Stimulated activated naive CD8-positive, alpha-beta T cell treated with anti-CD3 and anti-CD28 coated beads, Interleukin-15, amount 100 ng/mL, for 72 hours (primary cell): Measurements from ENCODE around the gene R3HDM2.

ENCODE experiments used
- ATAC-seq: fragments of 150-1000 bp; cut with Tn5 transposase; 2 replicates; pipeline ENCODE4 v1.10.0; 2021; ENCODE audit warnings: mild to moderate bottlenecking, moderate library complexity
- DNase-seq, 2 donors: peaks; one replicate each; pipeline ENCODE4 v3.0.0; 2021 to 2022
- H3K27ac Mint-ChIP-seq, 2 donors: one replicate each; pipeline ENCODE4 v1.8.0; 2022; ENCODE audit warnings: mild to moderate bottlenecking in 2 of 2, mixed read lengths in 2 of 2, moderate library complexity in 2 of 2
- H3K27me3 Mint-ChIP-seq: one replicate; pipeline ENCODE4 v1.8.0; 2022; ENCODE audit warnings: mixed read lengths
- H3K4me1 Mint-ChIP-seq: one replicate; pipeline ENCODE4 v1.8.0; 2022; ENCODE audit warnings: mild to moderate bottlenecking, mixed read lengths
- H3K4me3 Mint-ChIP-seq, 2 donors: one replicate each; pipeline ENCODE4 v1.8.0; 2022; ENCODE audit warnings: mild to moderate bottlenecking in 2 of 2, mixed read lengths in 2 of 2, moderate library complexity in 1 of 2
- H3K9me3 Mint-ChIP-seq, 2 donors: one replicate each; pipeline ENCODE4 v1.8.0; 2022; ENCODE audit warnings: mixed read lengths in 2 of 2

The R3HDM2 gene

DNA sequence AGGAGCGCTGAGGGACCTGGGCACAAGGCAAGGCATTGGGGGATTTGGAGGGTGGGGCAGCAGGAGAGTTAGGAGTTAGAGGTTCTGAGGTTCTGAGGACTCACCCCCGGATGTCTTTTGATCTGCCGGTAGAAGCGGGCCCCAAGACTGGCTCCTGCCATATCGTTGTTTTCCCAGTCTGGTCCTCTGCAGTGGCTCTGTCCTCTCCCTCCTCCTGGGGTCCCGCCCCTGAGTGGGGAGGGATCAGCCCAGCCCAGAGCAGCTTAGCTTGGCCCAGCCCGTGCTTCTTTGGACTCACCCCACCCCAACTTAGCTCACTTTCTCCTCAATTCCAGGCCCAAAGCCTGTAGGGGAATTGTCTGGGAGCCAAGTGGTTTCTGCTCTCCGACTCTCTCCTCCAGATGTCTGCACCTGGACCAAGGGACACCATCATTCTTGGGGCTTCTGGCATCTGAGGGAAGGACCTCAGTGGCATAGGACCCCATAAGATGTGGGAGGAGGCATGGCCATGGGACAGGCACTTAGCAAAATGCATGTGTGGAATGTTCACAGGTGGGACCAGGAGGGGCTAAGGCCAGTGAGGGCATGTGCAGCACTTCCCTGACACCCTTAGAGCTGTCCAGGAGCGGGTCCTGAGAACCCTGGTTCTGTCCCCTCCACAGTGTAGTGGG, 193.8 kb downstream of the R3HDM2 start:
- DNase-seq: peak; percentile 40 to 43
- H3K27ac Mint-ChIP-seq: peak overlapping the region in 1 of 2 donors; percentile 92
- H3K9me3 Mint-ChIP-seq: no peaks in the 10 kb centered on the region
- peaks cover 61% of the 10 kb centered on the region for H3K27me3 Mint-ChIP-seq
- H3K4me3 Mint-ChIP-seq: peak overlapping the region; percentile 95 to 97
- peaks cover 98% of the 10 kb centered on the region for H3K4me1 Mint-ChIP-seq
- ATAC-seq: no peak

DNA sequence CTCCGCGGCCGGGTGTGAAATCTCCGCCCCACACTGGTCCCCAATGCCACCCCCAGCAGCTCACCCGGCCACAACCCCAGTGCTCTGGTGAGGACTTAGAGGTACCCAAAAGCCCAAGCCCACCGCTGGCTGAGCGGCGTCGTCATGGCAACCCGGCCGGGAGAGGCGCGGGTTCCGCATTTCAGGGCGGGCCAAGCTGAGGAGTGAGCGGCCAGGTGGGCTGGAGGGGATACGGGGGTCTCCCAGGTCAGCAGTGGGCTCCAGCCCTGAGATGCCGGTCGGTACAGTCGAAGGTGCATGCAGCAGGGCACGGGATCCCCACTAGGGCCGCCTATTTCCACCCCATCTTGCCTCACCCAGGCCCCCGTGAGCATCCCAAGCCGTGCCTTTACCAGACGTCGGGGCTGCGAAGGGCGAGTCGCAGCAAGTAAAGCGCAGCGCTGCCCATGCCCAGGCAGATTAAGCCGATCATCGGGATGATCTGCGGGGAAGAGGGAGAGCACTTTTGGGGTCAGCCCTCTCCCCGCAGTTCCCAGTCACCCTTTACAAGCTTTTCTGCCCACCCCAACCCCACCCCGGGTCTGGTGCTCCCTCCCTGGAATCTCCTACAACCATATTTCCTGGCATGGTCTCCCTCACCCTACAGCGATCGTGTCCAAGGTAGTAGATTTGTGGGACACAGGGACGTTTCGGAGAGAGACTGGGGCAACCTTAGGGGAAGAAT, 194.5 kb downstream of the R3HDM2 start:
- peak; percentile 48 to 50 for DNase-seq
- H3K4me3 Mint-ChIP-seq: peak overlapping the region in 1 of 2 donors; percentile 30
- ATAC-seq: peak; percentile 9
- no peaks in the 10 kb centered on the region for H3K9me3 Mint-ChIP-seq
- peaks cover 98% of the 10 kb centered on the region for H3K4me1 Mint-ChIP-seq
- peaks cover 54% of the 10 kb centered on the region for H3K27me3 Mint-ChIP-seq
- peak overlapping the region in 1 of 2 donors; percentile 86 for H3K27ac Mint-ChIP-seq

DNA sequence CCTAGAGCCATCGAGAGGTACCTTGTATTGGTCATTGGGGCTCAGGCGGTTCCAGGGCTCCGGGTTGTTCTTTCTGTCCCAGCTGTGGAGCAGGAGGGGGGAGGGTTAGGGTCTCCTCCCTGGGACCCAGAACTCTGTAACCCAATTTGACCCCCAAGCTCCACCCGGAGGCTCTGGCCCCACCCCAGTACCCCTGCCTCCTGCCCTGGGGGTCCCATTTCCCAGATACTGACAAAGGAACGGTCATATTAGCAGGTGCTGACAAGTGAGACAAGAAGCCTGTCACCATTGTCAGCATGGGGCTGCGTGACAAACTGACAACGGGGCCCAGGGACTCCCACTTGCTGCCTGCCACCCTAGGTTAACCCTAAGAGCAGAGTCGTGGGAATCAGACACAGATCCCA, 195.1 kb downstream of the R3HDM2 start:
- Mint-ChIP-seq H3K4me1 (peaks cover 98% of the 10 kb centered on the region), H3K27ac (peak overlapping the region in 1 of 2 donors; percentile 49), H3K27me3 (peaks cover 48% of the 10 kb centered on the region), H3K9me3 (no peaks in the 10 kb centered on the region), H3K4me3 (no peak overlapping the region)
- ATAC-seq (no peak), DNase-seq (peak; percentile 32 to 36)

DNA sequence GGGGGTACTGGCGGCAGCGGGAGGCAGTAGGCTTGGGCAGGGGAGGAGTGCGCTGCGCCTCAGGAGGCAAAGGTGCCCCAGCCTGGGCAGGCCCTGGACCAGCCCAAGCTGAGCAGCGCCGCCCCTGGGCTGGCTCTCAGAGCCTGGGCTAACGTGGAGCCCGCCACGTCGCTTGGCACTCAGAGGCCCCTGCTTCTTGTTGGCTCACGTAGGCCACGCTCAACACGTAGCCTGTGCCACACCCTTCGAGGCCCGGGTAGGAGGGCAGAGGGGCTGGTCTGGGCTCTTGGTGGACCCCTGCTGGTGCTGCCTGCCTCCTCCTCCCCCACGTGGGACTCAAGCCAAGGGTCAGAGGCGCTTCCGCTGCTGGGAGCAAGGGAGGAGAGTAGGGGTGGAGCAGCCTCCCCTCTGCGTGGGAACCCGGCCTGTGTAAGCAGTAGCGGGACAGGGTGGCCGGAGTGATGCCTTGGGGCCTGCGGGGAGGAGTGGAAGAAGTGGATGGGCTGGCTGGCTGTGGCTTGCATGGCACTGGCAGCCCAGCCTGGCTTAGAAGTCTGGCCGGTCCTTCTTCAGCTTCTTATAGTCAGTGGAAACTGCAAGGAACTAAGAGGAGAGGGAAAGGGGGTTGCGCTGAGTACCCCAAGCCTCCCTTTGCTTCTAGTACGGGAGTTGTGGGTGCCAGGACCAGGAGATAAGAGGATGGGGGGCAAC, 195.7 kb downstream of the R3HDM2 start:
- H3K4me3 Mint-ChIP-seq: no peak overlapping the region

DNA sequence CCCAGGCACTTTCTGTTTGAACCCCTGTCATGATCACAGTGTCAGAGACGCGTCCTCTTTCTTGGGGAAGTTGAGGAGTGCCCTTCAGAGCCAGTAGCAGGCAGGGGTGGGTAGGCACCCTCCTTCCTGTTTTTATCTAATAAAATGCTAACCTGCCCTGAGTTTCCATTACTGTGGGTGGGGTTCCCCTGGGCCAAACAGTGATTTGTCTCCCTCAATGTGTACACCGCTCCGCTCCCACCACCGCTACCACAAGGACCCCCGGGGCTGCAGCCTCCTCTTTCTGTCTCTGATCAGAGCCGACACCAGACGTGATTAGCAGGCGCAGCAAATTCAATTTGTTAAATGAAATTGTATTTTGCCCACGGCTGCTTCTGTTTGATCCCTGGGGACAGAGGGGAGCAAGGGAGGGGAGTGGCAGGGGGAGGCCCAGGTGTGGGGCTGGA, 196.2 kb downstream of the R3HDM2 start:
- Mint-ChIP-seq H3K27ac (peak overlapping the region; percentile 20 to 55), H3K4me3 (peak overlapping the region in 1 of 2 donors; percentile 62), H3K9me3 (no peaks in the 10 kb centered on the region), H3K27me3 (peaks cover 43% of the 10 kb centered on the region), H3K4me1 (peaks cover 98% of the 10 kb centered on the region)
- DNase-seq (no peak), ATAC-seq (no peak)

More for the DNA sequence above, 195.7 kb downstream of the R3HDM2 start:
- no peak for ATAC-seq
- H3K27me3 Mint-ChIP-seq: peaks cover 43% of the 10 kb centered on the region
- peak in 1 of 2 donors; percentile 32 for DNase-seq
- H3K9me3 Mint-ChIP-seq: no peaks in the 10 kb centered on the region
- peaks cover 98% of the 10 kb centered on the region for H3K4me1 Mint-ChIP-seq
- H3K27ac Mint-ChIP-seq: peak overlapping the region in 1 of 2 donors; percentile 49

DNA sequence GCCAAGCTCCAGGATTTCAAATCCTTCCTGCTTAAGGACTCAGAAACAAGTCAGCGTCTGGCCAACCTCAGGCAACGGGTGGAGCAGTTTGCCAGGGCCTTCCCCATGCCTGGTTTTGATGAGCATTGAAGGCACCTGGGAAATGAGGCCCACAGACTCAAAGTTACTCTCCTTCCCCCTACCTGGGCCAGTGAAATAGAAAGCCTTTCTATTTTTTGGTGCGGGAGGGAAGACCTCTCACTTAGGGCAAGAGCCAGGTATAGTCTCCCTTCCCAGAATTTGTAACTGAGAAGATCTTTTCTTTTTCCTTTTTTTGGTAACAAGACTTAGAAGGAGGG, 196.6 kb downstream of the R3HDM2 start:
- Mint-ChIP-seq H3K27me3 (peaks cover 42% of the 10 kb centered on the region), H3K4me1 (peaks cover 99% of the 10 kb centered on the region), H3K27ac (peak overlapping the region in 1 of 2 donors; percentile 20), H3K4me3 (peak overlapping the region in 1 of 2 donors; percentile 62), H3K9me3 (no peaks in the 10 kb centered on the region)
- DNase-seq (no peak), ATAC-seq (no peak)

DNA sequence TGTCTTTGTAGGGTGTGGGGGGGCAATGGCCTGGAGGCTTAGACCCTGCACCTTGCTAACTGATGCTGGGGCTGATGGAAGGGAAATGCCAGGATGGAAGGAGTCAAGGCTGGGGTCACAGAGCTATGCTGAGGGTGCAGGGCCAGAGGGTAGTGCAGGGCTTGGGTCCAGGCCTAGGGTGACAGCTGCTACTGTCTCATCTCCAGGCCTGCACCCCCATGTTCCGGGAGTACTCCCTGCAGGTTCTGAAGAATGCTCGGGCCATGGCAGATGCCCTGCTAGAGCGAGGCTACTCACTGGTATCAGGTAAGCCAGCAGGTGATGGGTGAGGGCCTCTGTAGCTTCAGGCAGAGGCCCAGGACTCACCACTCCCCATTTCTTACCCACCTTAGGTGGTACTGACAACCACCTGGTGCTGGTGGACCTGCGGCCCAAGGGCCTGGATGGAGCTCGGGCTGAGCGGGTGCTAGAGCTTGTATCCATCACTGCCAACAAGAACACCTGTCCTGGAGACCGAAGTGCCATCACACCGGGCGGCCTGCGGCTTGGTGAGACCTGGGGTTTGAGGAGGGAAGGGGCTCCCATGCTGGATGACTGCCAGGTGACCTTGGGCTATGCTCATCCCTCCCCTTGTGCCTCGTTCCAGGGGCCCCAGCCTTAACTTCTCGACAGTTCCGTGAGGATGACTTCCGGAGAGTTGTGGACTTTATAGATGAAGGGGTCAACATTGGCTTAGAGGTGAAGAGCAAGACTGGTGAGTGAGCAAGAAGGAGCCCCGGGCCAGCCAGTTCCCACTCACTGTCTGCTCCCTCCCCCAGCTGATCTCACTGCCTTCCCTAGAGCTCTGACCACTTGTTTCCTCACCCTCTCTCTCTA, 197.2 kb downstream of the R3HDM2 start:
- no peak for DNase-seq
- Mint-ChIP-seq H3K27ac (peak overlapping the region in 1 of 2 donors; percentile 84), H3K27me3 (peaks cover 36% of the 10 kb centered on the region), H3K4me1 (peaks cover 100% of the 10 kb centered on the region), H3K4me3 (peak overlapping the region; percentile 24 to 62), H3K9me3 (no peaks in the 10 kb centered on the region)
- no peak for ATAC-seq

DNA sequence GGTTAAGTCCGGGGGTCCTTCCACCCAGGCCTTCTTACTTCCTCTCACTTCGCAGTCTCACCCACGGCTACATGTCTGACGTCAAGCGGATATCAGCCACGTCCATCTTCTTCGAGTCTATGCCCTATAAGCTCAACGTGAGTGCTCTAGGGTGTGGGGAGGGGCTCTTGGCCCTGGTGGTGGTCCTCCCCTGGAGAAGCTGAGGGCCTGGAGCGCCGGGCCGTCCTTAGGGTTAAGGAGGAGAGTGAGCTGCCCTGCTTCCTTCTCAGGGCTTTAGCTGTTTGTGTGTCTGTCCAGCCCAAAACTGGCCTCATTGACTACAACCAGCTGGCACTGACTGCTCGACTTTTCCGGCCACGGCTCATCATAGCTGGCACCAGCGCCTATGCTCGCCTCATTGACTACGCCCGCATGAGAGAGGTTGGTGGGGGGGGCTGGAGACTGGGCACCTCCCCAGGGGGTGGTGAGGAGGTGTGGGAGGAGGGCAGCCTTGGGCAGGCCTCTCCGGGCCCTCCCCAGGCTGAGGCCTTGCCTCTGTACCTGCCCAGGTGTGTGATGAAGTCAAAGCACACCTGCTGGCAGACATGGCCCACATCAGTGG, 198.6 kb downstream of the R3HDM2 start:
- no peak for ATAC-seq
- Mint-ChIP-seq H3K9me3 (no peaks in the 10 kb centered on the region), H3K4me1 (peaks cover 97% of the 10 kb centered on the region), H3K4me3 (peak overlapping the region; percentile 15 to 99), H3K27ac (no peak overlapping the region), H3K27me3 (peaks cover 30% of the 10 kb centered on the region)
- no peak for DNase-seq

DNA sequence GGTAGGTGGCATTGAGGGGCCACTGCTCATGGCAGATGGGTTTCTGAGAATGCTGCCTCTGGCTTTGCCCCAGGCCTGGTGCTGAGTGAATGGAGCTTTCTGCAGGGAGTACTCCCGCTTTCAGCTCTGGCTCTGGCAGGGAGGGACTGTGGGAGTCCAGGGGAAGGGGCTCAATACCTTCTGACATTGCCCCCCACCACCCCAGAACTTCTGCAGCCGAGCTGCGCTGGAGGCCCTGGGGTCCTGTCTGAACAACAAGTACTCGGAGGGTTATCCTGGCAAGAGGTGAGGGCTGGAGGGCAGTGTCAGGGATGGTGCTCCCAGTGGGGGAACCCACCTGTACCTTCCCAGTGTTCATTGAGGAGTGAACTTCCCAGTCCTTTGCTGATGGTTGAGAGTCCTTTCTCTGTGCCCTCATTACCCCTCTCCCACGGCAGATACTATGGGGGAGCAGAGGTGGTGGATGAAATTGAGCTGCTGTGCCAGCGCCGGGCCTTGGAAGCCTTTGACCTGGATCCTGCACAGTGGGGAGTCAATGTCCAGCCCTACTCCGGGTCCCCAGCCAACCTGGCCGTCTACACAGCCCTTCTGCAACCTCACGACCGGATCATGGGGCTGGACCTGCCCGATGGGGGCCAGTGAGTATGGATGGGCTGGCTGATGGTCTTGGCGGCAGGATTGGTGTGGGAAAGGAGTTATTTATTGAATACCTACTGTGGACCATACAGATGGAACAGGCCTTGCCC, 199.4 kb downstream of the R3HDM2 start:
- DNase-seq: no peak
- peak overlapping the region; percentile 96 to 99 for H3K4me3 Mint-ChIP-seq

DNA sequence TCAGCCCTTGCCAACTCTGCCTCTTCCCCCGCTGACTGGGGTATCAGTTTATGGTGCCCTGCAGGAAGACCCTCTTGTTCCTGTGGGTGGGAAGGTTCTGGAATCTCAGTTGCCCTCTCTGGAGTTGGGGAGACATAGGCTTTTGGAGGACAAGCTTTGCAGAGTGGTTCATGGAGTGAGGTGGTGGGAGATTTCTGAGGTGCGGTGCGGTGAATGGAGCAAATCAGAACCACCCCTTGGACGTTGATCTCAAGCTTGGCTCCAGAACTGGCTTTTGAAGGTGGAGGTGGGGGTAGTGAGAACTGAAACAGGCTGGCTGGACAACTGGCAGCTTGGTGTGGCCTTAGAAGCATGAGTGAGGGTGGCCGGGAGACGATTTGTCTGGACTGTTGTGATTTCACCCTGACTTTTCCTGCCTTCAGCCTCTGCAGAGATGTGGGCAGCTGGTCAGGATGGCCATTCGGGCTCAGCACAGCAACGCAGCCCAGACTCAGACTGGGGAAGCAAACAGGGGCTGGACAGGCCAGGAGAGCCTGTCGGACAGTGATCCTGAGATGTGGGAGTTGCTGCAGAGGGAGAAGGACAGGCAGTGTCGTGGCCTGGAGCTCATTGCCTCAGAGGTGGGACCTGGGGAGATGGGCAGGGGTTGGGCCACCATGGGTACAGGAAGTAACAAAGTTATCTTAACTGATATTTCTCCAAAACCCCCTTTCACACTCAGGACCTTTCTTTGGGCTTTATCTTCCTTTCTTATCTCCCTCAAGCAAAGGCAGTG, 200.3 kb downstream of the R3HDM2 start:
- H3K4me1 Mint-ChIP-seq: peaks cover 97% of the 10 kb centered on the region

More for the DNA sequence above, 199.4 kb downstream of the R3HDM2 start:
- Mint-ChIP-seq H3K4me1 (peaks cover 97% of the 10 kb centered on the region), H3K9me3 (no peaks in the 10 kb centered on the region), H3K27me3 (peaks cover 30% of the 10 kb centered on the region), H3K27ac (peak overlapping the region in 1 of 2 donors; percentile 100)
- ATAC-seq: no peak

DNA sequence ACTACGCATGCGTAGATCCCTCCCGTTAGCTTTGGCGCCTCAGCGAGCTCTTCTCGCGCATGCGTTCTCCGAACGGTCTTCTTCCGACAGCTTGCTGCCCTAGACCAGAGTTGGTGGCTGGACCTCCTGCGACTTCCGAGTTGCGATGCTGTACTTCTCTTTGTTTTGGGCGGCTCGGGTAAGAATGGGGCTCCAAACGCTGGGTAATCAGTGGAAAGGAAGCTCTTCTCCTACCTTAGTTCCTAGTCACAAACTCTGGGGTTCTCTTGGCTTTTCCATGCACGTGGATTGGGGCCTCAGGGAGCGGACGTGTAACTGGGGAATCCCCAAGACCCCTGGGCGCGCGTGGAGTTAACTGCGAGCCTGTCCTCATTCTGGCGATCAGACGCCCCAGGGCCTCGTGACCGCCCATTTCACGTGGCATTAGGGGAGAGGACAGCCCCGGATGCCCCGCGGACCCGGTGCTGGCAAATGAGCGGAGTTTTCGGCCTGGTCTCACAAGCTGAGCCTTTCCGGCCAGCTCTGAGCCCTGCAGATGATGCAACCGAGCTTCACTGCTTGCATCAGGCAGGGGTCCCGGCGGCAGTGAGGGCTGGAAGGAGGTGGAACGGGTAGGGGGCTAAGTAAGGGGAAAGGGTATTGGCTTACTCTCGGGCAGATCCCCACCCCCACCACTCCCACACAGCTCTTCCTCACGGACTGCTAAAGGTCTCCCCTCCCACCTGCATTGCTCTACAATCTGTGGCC, 201.0 kb downstream of the R3HDM2 start, which contains the start of gene SHMT2:
SHMT2 (plus strand) TSS at position 78 of the 747 bp plus-strand sequence; CDS start at position 146, 68 bp downstream.
- ATAC-seq (peak; percentile 69), DNase-seq (peak; percentile 87 to 94)
- Mint-ChIP-seq H3K27me3 (peaks cover 32% of the 10 kb centered on the region), H3K27ac (peak within 1 kb of the TSS; percentile 99 to 100), H3K4me3 (peak within 1 kb of the TSS; percentile 96 to 99), H3K4me1 (peaks cover 97% of the 10 kb centered on the region), H3K9me3 (no peaks in the 10 kb centered on the region)

More for the DNA sequence above, 200.3 kb downstream of the R3HDM2 start:
- no peak for ATAC-seq
- H3K9me3 Mint-ChIP-seq: no peaks in the 10 kb centered on the region
- peak overlapping the region; percentile 99 to 100 for H3K27ac Mint-ChIP-seq
- DNase-seq: no peak
- H3K4me3 Mint-ChIP-seq: peak overlapping the region; percentile 96 to 99
- H3K27me3 Mint-ChIP-seq: peaks cover 30% of the 10 kb centered on the region

DNA sequence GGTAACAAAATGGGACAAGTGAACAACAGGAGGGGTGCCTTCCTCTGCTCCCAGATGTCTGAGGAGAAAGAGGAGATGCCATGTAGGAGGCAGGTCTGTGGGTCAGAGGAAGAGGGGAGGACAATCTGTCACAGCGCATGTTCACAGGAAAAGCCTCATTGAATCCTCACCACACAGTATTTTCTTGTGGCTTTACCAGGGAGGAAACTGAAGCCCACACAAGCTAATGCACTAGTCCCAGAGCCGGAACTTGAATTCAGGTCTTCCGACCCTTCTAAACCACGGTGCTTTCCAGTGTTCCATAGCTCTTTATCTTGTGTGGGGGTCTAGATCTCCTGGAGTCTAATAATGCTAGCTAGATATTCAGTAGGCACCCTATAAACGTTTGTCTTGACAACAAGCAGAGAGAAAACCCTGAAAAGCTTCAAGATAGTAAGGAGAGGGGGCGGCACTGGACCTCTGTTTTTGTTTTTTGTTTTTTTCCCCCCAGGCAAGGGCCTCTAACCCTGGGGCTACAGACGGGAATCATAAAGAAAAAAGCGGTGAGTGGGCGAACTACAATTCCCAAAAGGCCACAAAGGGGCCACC, 201.7 kb downstream of the R3HDM2 start:
- Mint-ChIP-seq H3K4me3 (peak overlapping the region; percentile 96 to 99), H3K27me3 (peaks cover 39% of the 10 kb centered on the region), H3K9me3 (no peaks in the 10 kb centered on the region), H3K27ac (peak overlapping the region; percentile 99 to 100), H3K4me1 (peaks cover 97% of the 10 kb centered on the region)
- no peak for DNase-seq
- peak; percentile 16 for ATAC-seq
